NCI-H1048 (cell line): ENCODE measurements around the gene DNTTIP2.
"Not testable (repeated sequence)": the region's sequence is repeated elsewhere in the genome, so short reads cannot be mapped to it uniquely, and the experiment has no call there.

Experiments used
- DNase-seq: peaks from one replicate; lab custom pipeline; 2025; lab: John Stamatoyannopoulos, UW

Gene DNTTIP2

GRCh38 chr1:93878889-93879586 lies at the start of gene DNTTIP2:
Gene DNTTIP2 (minus strand): TSS chr1:93879206. CDS start chr1:93879148, 58 bp downstream.
- DNase-seq = peak; percentile 73

GRCh38 chr1:93925206-93925605 lies 46.2 kb upstream of the DNTTIP2 start:
- DNase-seq = no peak

GRCh38 chr1:93919780-93920179 lies 40.8 kb upstream of the DNTTIP2 start:
- DNase-seq = no peak

- no peak for DNase-seq
Measured at GRCh38 chr1:93917302-93917701, 38.3 kb upstream of the DNTTIP2 start.

GRCh38 chr1:93910880-93911279 lies 31.9 kb upstream of the DNTTIP2 start:
- DNase-seq = not testable (repeated sequence)

GRCh38 chr1:93910305-93910704 lies 31.3 kb upstream of the DNTTIP2 start:
- DNase-seq = no peak

- peak; percentile 74 for DNase-seq
Measured at GRCh38 chr1:93909146-93910050, 30.4 kb upstream of the DNTTIP2 start, which contains the start of gene GCLM. Gene GCLM (minus strand): TSS chr1:93909430. CDS start chr1:93909163, 267 bp downstream.

- DNase-seq = no peak
Measured at GRCh38 chr1:93908394-93909145, 29.6 kb upstream of the DNTTIP2 start.

GRCh38 chr1:93907718-93908117 lies 28.7 kb upstream of the DNTTIP2 start:
- DNase-seq = no peak

- DNase-seq = no peak
Measured at GRCh38 chr1:93906480-93906879, 27.5 kb upstream of the DNTTIP2 start.

GRCh38 chr1:93905734-93906133 lies 26.7 kb upstream of the DNTTIP2 start:
- no peak for DNase-seq

GRCh38 chr1:93905051-93905450 lies 26.0 kb upstream of the DNTTIP2 start:
- DNase-seq = no peak

GRCh38 chr1:93904228-93904627 lies 25.2 kb upstream of the DNTTIP2 start:
- DNase-seq = no peak

GRCh38 chr1:93900723-93901504 lies 21.9 kb upstream of the DNTTIP2 start:
- no peak for DNase-seq

- no peak for DNase-seq
Measured at GRCh38 chr1:93899543-93900207, 20.7 kb upstream of the DNTTIP2 start.

- DNase-seq = no peak
Measured at GRCh38 chr1:93888900-93889299, 9.9 kb upstream of the DNTTIP2 start.

GRCh38 chr1:93882269-93882668 lies 3.3 kb upstream of the DNTTIP2 start:
- no peak for DNase-seq

- DNase-seq = no peak
Measured at GRCh38 chr1:93880731-93881130, 1.7 kb upstream of the DNTTIP2 start.

GRCh38 chr1:93878501-93878888 lies 511 bp downstream of the DNTTIP2 start:
- no peak for DNase-seq

- no peak for DNase-seq
Measured at GRCh38 chr1:93877529-93877928, 1.5 kb downstream of the DNTTIP2 start.

GRCh38 chr1:93876244-93876643 lies 2.8 kb downstream of the DNTTIP2 start:
- no peak for DNase-seq
